ENCODE results near the gene APLN. TPM values are rescaled to one million over a fixed set of nuclear protein-coding genes. Genes with fewer than 3 reads are reported as not detected.

APLN gene
- polyA plus RNA-seq, 1 donor (not counting 4 experiments of a cell fraction or from before 2014, with no cell fraction given): 1.8 TPM

- no peak overlapping the region for H3K4me3 ChIP-seq (ENCODE audit: control insufficient read depth in 2 of 3, extremely low read depth in 1 of 3, insufficient read depth in 2 of 3, low read depth in 1 of 3, low read length in 3 of 3)
- H3K36me3 ChIP-seq (ENCODE audit: control insufficient read depth in 2 of 2, extremely low read depth in 1 of 2, insufficient read depth in 2 of 2, low read length in 2 of 2): no peaks in the 10 kb centered on the region
- no peaks in the 10 kb centered on the region for H3K79me2 ChIP-seq (ENCODE audit: control insufficient read depth, insufficient read depth, low read length)
- no peaks in the 10 kb centered on the region for H3K27me3 ChIP-seq (ENCODE audit: control insufficient read depth, extremely low read depth, insufficient read depth, low read length)
- H3K9ac ChIP-seq (ENCODE audit: control insufficient read depth, extremely low read depth, insufficient read depth, low read length): no peak overlapping the region
- DNase-seq (ENCODE audit: low read depth, low spot score) (no peak), FAIRE-seq (no peak)
- H3K4me2 ChIP-seq (ENCODE audit: control insufficient read depth, extremely low read depth, insufficient read depth, low read depth, low read length): no peak overlapping the region
- H3K27ac ChIP-seq (ENCODE audit: control insufficient read depth, insufficient read depth, low read length): no peak overlapping the region
- no peak overlapping the region for H2AFZ ChIP-seq (ENCODE audit: control insufficient read depth, low read length)
- no peaks in the 10 kb centered on the region for H3K9me3 ChIP-seq (ENCODE audit: control insufficient read depth, low read depth, low read length)
- dilution Hi-C loops (cut with MboI; ENCODE audit: extremely low pct_ligation_motif_present, low sequenced_read_pairs): no loop called here
- H3K4me1 ChIP-seq (ENCODE audit: control insufficient read depth, extremely low read depth, insufficient read depth, low read length): no peaks in the 10 kb centered on the region
- no peaks in the 10 kb centered on the region for H3K9me1 ChIP-seq (ENCODE audit: control insufficient read depth, extremely low read depth, insufficient read depth, low read length)
- TF ChIP-seq EZH2 (IDR thresholded peaks at IDR 0.05; ENCODE audit: low read length) (no peak), CTCF (optimal IDR thresholded peaks at IDR 0.05 in 1 of 3, IDR thresholded peaks at IDR 0.05 in 1 of 3, conservative IDR thresholded peaks at IDR 0.05 in 1 of 3; ENCODE audit: extremely low read depth in 1 of 3, insufficient read depth in 2 of 3, low read length in 3 of 3) (no peak)
- H4K20me1 ChIP-seq (ENCODE audit: control insufficient read depth, extremely low read depth, insufficient read depth, low read length): no peaks in the 10 kb centered on the region
These were observed 46.9 kb upstream of the APLN start for GRCh38 chrX:129701624-129702069.

GRCh38 chrX:129700536-129700935 is 45.8 kb upstream of the APLN start:
- no peaks in the 10 kb centered on the region for H3K36me3 ChIP-seq (ENCODE audit: control insufficient read depth in 2 of 2, extremely low read depth in 1 of 2, insufficient read depth in 2 of 2, low read length in 2 of 2)
- no peak for FAIRE-seq
- dilution Hi-C loops (cut with MboI; ENCODE audit: extremely low pct_ligation_motif_present, low sequenced_read_pairs): no loop called here

More at GRCh38 chrX:129700536-129700935, 45.8 kb upstream of the APLN start:
- H3K27ac ChIP-seq (ENCODE audit: control insufficient read depth, insufficient read depth, low read length): no peak overlapping the region
- DNase-seq (ENCODE audit: low read depth, low spot score): no peak
- H3K4me1 ChIP-seq (ENCODE audit: control insufficient read depth, extremely low read depth, insufficient read depth, low read length): no peaks in the 10 kb centered on the region
- TF ChIP-seq EZH2 (IDR thresholded peaks at IDR 0.05; ENCODE audit: low read length): no peak
- no peak for TF ChIP-seq CTCF (optimal IDR thresholded peaks at IDR 0.05 in 1 of 3, IDR thresholded peaks at IDR 0.05 in 1 of 3, conservative IDR thresholded peaks at IDR 0.05 in 1 of 3; ENCODE audit: extremely low read depth in 1 of 3, insufficient read depth in 2 of 3, low read length in 3 of 3)
- H3K4me3 ChIP-seq (ENCODE audit: control insufficient read depth in 2 of 3, extremely low read depth in 1 of 3, insufficient read depth in 2 of 3, low read depth in 1 of 3, low read length in 3 of 3): no peak overlapping the region
- no peaks in the 10 kb centered on the region for H4K20me1 ChIP-seq (ENCODE audit: control insufficient read depth, extremely low read depth, insufficient read depth, low read length)
- H3K9me1 ChIP-seq (ENCODE audit: control insufficient read depth, extremely low read depth, insufficient read depth, low read length): no peaks in the 10 kb centered on the region
- no peak overlapping the region for H3K9ac ChIP-seq (ENCODE audit: control insufficient read depth, extremely low read depth, insufficient read depth, low read length)
- no peaks in the 10 kb centered on the region for H3K79me2 ChIP-seq (ENCODE audit: control insufficient read depth, insufficient read depth, low read length)
- no peak overlapping the region for H2AFZ ChIP-seq (ENCODE audit: control insufficient read depth, low read length)
- H3K4me2 ChIP-seq (ENCODE audit: control insufficient read depth, extremely low read depth, insufficient read depth, low read depth, low read length): no peak overlapping the region
- H3K9me3 ChIP-seq (ENCODE audit: control insufficient read depth, low read depth, low read length): no peaks in the 10 kb centered on the region
- no peaks in the 10 kb centered on the region for H3K27me3 ChIP-seq (ENCODE audit: control insufficient read depth, extremely low read depth, insufficient read depth, low read length)

All from keratinocyte (primary cell).